H9 (cell line): ENCODE data around the gene GRIP2. TPM values are rescaled to one million over a fixed set of nuclear protein-coding genes. Genes with fewer than 3 reads are reported as not detected.
A peak's percentile ranks its signal among the peaks of the same experiment; 100 is the strongest.

Experiments
- DNase-seq: peaks from one replicate; pipeline ENCODE4 v3.0.0-alpha.2; 2017
- H2AFZ ChIP-seq: one replicate; pipeline ENCODE4 v1.6.1; 2013; ENCODE audit warnings: mild to moderate bottlenecking, low read length, control low read depth, moderate library complexity
- H2AK5ac ChIP-seq: 2 replicates; pipeline ENCODE4 v1.6.1; 2013; ENCODE audit warnings: low read length, control low read depth, mixed read lengths; ENCODE audit not compliant: insufficient read length
- H2BK120ac ChIP-seq: one replicate; pipeline ENCODE4 v1.6.1; 2013; ENCODE audit warnings: low read depth, mild to moderate bottlenecking, low read length, control low read depth, inconsistent platforms; ENCODE audit not compliant: poor library complexity, severe bottlenecking
- H2BK12ac ChIP-seq: 2 replicates; pipeline ENCODE4 v1.6.1; 2013; ENCODE audit warnings: low read length, control low read depth, mixed read lengths, low read depth; ENCODE audit not compliant: insufficient read length
- H2BK15ac ChIP-seq: 2 replicates; pipeline ENCODE4 v1.6.1; 2013; ENCODE audit warnings: low read depth, low read length, control low read depth
- H2BK20ac ChIP-seq: one replicate; pipeline ENCODE4 v1.6.1; 2013; ENCODE audit warnings: low read depth, mild to moderate bottlenecking, low read length, control low read depth, inconsistent platforms; ENCODE audit not compliant: poor library complexity, severe bottlenecking
- H2BK5ac ChIP-seq: 2 replicates; pipeline ENCODE4 v1.6.1; 2013; ENCODE audit warnings: low read length, control low read depth, mixed read lengths; ENCODE audit not compliant: insufficient read length
- H3K14ac ChIP-seq: 2 replicates; pipeline ENCODE4 v1.6.1; 2013; ENCODE audit warnings: low read length, control low read depth; ENCODE audit not compliant: insufficient read depth
- H3K18ac ChIP-seq: 2 replicates; pipeline ENCODE4 v1.6.1; 2013; ENCODE audit warnings: low read depth, mild to moderate bottlenecking, mixed read lengths, low read length, control low read depth; ENCODE audit not compliant: insufficient read length
- H3K23ac ChIP-seq: 2 replicates; pipeline ENCODE4 v1.6.1; 2013; ENCODE audit warnings: low read length, control low read depth, mixed read lengths, low read depth; ENCODE audit not compliant: insufficient read length
- H3K23me2 ChIP-seq: 2 replicates; pipeline ENCODE4 v1.6.1; 2013; ENCODE audit warnings: low read depth, mild to moderate bottlenecking, mixed read lengths, low read length, control low read depth; ENCODE audit not compliant: insufficient read length, poor library complexity, severe bottlenecking
- H3K27ac ChIP-seq: 2 replicates; pipeline ENCODE4 v1.5.1; 2013; ENCODE audit warnings: low read length, control low read depth, mixed read lengths, low read depth; ENCODE audit not compliant: insufficient read length
- H3K27me3 ChIP-seq: 2 replicates; pipeline ENCODE4 v1.6.1; 2013; ENCODE audit warnings: low read length, control low read depth, inconsistent platforms; ENCODE audit not compliant: insufficient read depth
- H3K4ac ChIP-seq: 2 replicates; pipeline ENCODE4 v1.6.1; 2013; ENCODE audit warnings: low read depth, mild to moderate bottlenecking, control low read depth, inconsistent platforms, low read length, moderate library complexity
- H3K4me1 ChIP-seq: 2 replicates; pipeline ENCODE4 v1.6.1; 2013; ENCODE audit warnings: low read length, control low read depth, inconsistent platforms; ENCODE audit not compliant: insufficient read depth
- H3K4me2 ChIP-seq: 2 replicates; pipeline ENCODE4 v1.6.1; 2013; ENCODE audit warnings: low read length, control low read depth, mixed read lengths; ENCODE audit not compliant: insufficient read length, insufficient read depth
- H3K56ac ChIP-seq: 2 replicates; pipeline ENCODE4 v1.6.1; 2013; ENCODE audit warnings: low read depth, mild to moderate bottlenecking, mixed read lengths, low read length, control low read depth; ENCODE audit not compliant: insufficient read length
- H3K79me1 ChIP-seq: 2 replicates; pipeline ENCODE4 v1.6.1; 2013; ENCODE audit warnings: low read depth, mild to moderate bottlenecking, moderate library complexity, low read length, control low read depth, inconsistent platforms; ENCODE audit not compliant: insufficient read depth, poor library complexity, severe bottlenecking
- H3K79me2 ChIP-seq: 2 replicates; pipeline ENCODE4 v1.6.1; 2013; ENCODE audit warnings: low read length, control low read depth, inconsistent platforms; ENCODE audit not compliant: insufficient read depth
- H3K9ac ChIP-seq: 2 replicates; pipeline ENCODE4 v1.6.1; 2013; ENCODE audit warnings: low read length, control low read depth, mixed read lengths; ENCODE audit not compliant: insufficient read length; ENCODE audit errors: extremely low read depth
- H3K9me3 ChIP-seq: one replicate; pipeline ENCODE4 v1.6.1; 2013; ENCODE audit warnings: low read depth, low read length, inconsistent platforms; ENCODE audit not compliant: control insufficient read depth
- H3T11ph ChIP-seq: one replicate; pipeline ENCODE4 v1.6.1; 2013; ENCODE audit warnings: mild to moderate bottlenecking, low read length, control low read depth, inconsistent platforms
- H4K20me1 ChIP-seq: one replicate; pipeline ENCODE4 v1.6.1; 2013; ENCODE audit not compliant: control insufficient read depth, insufficient read length, insufficient read depth
- H4K5ac ChIP-seq: 2 replicates; pipeline ENCODE4 v1.6.1; 2013; ENCODE audit warnings: low read depth, mild to moderate bottlenecking, mixed read lengths, low read length, control low read depth; ENCODE audit not compliant: insufficient read length
- H4K8ac ChIP-seq: replicated peaks from 2 replicates; pipeline ENCODE4 v1.6.1; 2013; ENCODE audit warnings: low read length, control low read depth, mixed read lengths, low read depth; ENCODE audit not compliant: insufficient read length
- H4K91ac ChIP-seq: 2 replicates; pipeline ENCODE4 v1.6.1; 2013; ENCODE audit warnings: low read depth, mild to moderate bottlenecking, moderate library complexity, mixed read lengths, low read length, control low read depth; ENCODE audit not compliant: insufficient read length
- H3K27ac Mint-ChIP-seq, 3 experiments: 2 replicates in 2 of 3; 3 replicates in 1 of 3; pipeline ENCODE4 v1.8.0; 2020 to 2021; ENCODE audit warnings: mixed read lengths in 3 of 3, mild to moderate bottlenecking in 1 of 3, moderate library complexity in 1 of 3
- H3K27me3 Mint-ChIP-seq: 2 replicates; pipeline ENCODE4 v1.8.0; 2021; ENCODE audit warnings: low read depth, mild to moderate bottlenecking, moderate library complexity, mixed read lengths
- H3K36me3 Mint-ChIP-seq, 3 experiments: 2 replicates in 2 of 3; 3 replicates in 1 of 3; pipeline ENCODE4 v1.8.0; 2020 to 2021; ENCODE audit warnings: low read depth in 3 of 3, mixed read lengths in 3 of 3; ENCODE audit not compliant: insufficient read depth in 1 of 3
- H3K4me1 Mint-ChIP-seq, 2 experiments: 2 replicates each; pipeline ENCODE4 v1.8.0; 2020; ENCODE audit warnings: mixed read lengths in 2 of 2
- H3K4me3 Mint-ChIP-seq, 2 experiments: 2 replicates in 1 of 2; 3 replicates in 1 of 2; pipeline ENCODE4 v1.8.0; 2020 to 2021; ENCODE audit warnings: mild to moderate bottlenecking in 2 of 2, mixed read lengths in 2 of 2, moderate library complexity in 1 of 2
- H3K9me3 Mint-ChIP-seq, 2 experiments: 2 replicates in 1 of 2; 3 replicates in 1 of 2; pipeline ENCODE4 v1.8.0; 2020; ENCODE audit warnings: mild to moderate bottlenecking in 2 of 2, mixed read lengths in 2 of 2, moderate library complexity in 1 of 2
- WGBS: extraction: QIAGEN DNeasy Blood & Tissue Kit; methylation state at CpG from one replicate; pipeline ENCODE4 v1.1.7; 2013; ENCODE audit warnings: missing lambda C conversion rate, low lambda C conversion rate, mixed read lengths; ENCODE audit not compliant: insufficient read length; ENCODE audit errors: extremely low coverage; 5-methylcytosine and 5-hydroxymethylcytosine counted together
- total RNA-seq: library from RNA; stranded (reverse); gene quantifications from 2 replicates; pipeline ENCODE4 v1.2.1, GENCODE V29; 2021
- TF ChIP-seq, protein P1 (sequence below): fragments of 200-600 bp; sonication (generic); conservative IDR thresholded peaks from 3 replicates; pipeline ENCODE4 v1.8.0; 2021; ENCODE audit warnings: antibody characterized with exemption, mild to moderate bottlenecking

GRIP2 gene
- total RNA-seq, 1 experiment from 2014 or later, result 3.1 TPM

DNA sequence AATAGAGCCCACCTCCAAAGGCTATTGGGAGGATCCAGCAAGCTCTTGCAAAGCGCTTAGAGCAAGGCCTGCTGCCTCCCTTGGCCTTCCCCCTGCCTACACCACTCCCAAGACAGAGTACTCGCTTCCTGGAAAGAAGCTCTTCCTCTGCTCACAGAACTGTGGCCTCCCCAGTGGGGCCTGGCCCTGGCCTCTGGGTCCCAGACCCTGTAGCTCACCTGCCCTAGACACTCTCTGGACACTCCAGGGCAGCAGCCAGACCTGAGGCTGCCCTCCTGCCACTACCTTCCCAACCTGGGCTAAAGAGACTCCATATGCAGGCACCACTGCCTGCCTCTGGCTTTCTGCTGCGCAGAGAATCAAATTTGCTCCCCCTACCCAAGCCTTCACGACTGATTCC is 49.9 kb downstream of the GRIP2 start:
- Histone ChIP-seq H2BK5ac (no peak overlapping the region), H4K5ac (no peak overlapping the region), H3K4ac (no peak overlapping the region), H2BK20ac (no peak overlapping the region), H3K23me2 (no peaks in the 10 kb centered on the region), H3K14ac (no peak overlapping the region), H3K23ac (no peak overlapping the region), H2BK12ac (no peak overlapping the region), H2AFZ (no peak overlapping the region), H3K27ac (no peak overlapping the region), H3K79me2 (no peaks in the 10 kb centered on the region), H2AK5ac (no peak overlapping the region), H4K20me1 (no peaks in the 10 kb centered on the region), H3K18ac (no peak overlapping the region), H4K8ac (no peak overlapping the region), H3K4me2 (no peak overlapping the region), H2BK120ac (no peak overlapping the region), H3K56ac (no peak overlapping the region), H3K79me1 (no peaks in the 10 kb centered on the region), H3K9ac (no peak overlapping the region), H3K27me3 (no peaks in the 10 kb centered on the region), H2BK15ac (no peak overlapping the region), H4K91ac (no peak overlapping the region), H3T11ph (no peak overlapping the region), H3K4me1 (no peaks in the 10 kb centered on the region), H3K9me3 (no peaks in the 10 kb centered on the region)
- no peaks in the 10 kb centered on the region for H3K9me3 Mint-ChIP-seq
- TF ChIP-seq, protein P1, sequence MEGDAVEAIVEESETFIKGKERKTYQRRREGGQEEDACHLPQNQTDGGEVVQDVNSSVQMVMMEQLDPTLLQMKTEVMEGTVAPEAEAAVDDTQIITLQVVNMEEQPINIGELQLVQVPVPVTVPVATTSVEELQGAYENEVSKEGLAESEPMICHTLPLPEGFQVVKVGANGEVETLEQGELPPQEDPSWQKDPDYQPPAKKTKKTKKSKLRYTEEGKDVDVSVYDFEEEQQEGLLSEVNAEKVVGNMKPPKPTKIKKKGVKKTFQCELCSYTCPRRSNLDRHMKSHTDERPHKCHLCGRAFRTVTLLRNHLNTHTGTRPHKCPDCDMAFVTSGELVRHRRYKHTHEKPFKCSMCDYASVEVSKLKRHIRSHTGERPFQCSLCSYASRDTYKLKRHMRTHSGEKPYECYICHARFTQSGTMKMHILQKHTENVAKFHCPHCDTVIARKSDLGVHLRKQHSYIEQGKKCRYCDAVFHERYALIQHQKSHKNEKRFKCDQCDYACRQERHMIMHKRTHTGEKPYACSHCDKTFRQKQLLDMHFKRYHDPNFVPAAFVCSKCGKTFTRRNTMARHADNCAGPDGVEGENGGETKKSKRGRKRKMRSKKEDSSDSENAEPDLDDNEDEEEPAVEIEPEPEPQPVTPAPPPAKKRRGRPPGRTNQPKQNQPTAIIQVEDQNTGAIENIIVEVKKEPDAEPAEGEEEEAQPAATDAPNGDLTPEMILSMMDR, result no peak
- peak overlapping the region; percentile 10 to 38 (median 11); a peak in 3 of 7 replicates for H3K27ac Mint-ChIP-seq
- no CpG with 5 or more reads among the region's 4 CpGs for WGBS
- H3K4me3 Mint-ChIP-seq, result no peak overlapping the region
- H3K36me3 Mint-ChIP-seq, result peaks cover 4 to 28% (median 6%) of the 10 kb centered on the region in 3 experiments; a peak in 6 of 7 replicates
- H3K27me3 Mint-ChIP-seq, result no peaks in the 10 kb centered on the region; the same call in 1 of the 2 replicates
- H3K4me1 Mint-ChIP-seq, result no peaks in the 10 kb centered on the region
- no peak for DNase-seq
